Right ventricle myocardium inferior (tissue), 1 donor: ENCODE data around the gene PRDM5. TPM values are rescaled to one million over a fixed set of nuclear protein-coding genes. Genes with fewer than 3 reads are reported as not detected.
A peak's percentile ranks its signal among the peaks of the same experiment; 100 is the strongest.

Experiments used
- ATAC-seq: fragments of 200-7000 bp; cut with Tn5 transposase; one replicate; pipeline ENCODE4 v1.9.1; 2020; ENCODE audit warnings: mild to moderate bottlenecking, moderate library complexity
- DNase-seq: peaks from one replicate; pipeline ENCODE4 v3.0.0; 2021; ENCODE audit errors: missing footprints
- intact Hi-C: fragments of 100-400 bp; cut with DNase I; formaldehyde crosslinking; loops from one replicate; pipeline ENCODE4 v1.11.0; 2022
- total RNA-seq: library from RNA; stranded (reverse); fragmentation: NEBNext Ultra II Directional; extraction: Animal tissue kit (Norgen Biotek cat#: 25700); gene quantifications from one replicate; pipeline ENCODE4 v1.2.1, GENCODE V29; 2021
- donor health status: DM: no; HTN: yes; CAD: no; lungs with severe emphysema.

PRDM5 gene
- total RNA-seq, 1 donor from 2014 or later = 7.4 TPM

DNA sequence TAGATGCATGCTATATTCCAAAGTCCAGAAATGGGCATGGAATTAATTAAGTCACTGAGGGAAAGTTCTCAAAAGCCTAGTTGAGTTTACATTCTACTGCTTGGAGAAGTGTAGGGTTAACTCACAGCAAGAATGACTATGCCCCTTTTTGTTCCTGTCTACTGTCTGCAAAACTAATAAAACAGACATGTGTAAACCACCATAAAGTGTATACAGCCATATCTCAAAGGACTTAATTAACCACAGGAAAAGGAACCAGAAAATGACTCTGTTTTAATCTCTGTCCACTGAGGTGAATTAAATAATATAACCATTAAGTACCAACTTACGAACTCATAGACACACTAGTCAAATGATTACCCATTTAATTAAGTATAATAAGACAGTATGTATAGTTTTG, 84.9 kb downstream of the PRDM5 start:
- ATAC-seq (no peak), DNase-seq (no peak)
- intact Hi-C loops = loop anchor here (10.0 kb wide), 1 partner anchor 123 kb away; no protein-coding TSS in a partner anchor

DNA sequence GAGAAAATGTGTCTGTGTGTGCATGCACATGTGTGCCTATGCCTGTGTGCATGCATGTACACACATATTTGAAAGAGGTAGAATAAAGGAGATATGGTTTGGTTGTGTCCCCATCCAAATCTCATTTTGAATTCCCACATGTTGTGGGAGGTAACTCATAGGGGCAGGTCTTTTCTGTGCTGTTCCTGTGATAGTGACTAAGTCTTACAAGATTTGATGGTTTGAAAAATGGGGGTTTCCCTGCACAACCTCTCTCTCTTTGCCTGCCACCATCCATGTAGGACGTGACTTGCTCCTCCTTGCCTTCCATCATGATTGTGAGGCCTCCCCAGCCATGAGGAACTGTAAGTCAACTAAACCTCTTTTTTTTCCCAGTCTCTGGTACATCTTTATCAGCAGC, 87.2 kb downstream of the PRDM5 start:
- no peak for ATAC-seq

DNA sequence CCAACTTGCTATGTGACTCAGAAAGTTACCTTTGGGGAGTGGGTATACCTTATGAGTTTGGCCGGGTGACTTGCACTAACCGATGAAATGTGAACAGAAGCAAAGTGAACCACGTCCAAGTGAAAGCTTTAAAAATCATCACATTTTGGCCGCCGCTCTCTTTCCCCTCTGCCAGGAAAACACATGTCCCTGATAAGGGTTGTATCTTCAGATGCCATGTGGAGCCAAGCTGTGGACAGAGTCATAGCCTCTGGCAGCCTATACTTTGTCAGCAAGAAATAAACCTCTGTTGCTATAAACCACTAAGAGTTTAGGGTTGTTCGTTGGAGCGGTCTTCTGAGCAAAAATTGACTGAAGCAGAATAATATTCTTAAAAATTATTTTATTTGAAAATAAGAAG, 92.3 kb downstream of the PRDM5 start:
- intact Hi-C loops = loop anchor here (10.0 kb wide), 1 partner anchor 115 kb away; no protein-coding TSS in a partner anchor
- ATAC-seq = peak; percentile 94
- peak; percentile 60 for DNase-seq

More for the DNA sequence above, 87.2 kb downstream of the PRDM5 start:
- intact Hi-C loops = loop anchor here (10.0 kb wide), 1 partner anchor 121 kb away; no protein-coding TSS in a partner anchor
- no peak for DNase-seq

DNA sequence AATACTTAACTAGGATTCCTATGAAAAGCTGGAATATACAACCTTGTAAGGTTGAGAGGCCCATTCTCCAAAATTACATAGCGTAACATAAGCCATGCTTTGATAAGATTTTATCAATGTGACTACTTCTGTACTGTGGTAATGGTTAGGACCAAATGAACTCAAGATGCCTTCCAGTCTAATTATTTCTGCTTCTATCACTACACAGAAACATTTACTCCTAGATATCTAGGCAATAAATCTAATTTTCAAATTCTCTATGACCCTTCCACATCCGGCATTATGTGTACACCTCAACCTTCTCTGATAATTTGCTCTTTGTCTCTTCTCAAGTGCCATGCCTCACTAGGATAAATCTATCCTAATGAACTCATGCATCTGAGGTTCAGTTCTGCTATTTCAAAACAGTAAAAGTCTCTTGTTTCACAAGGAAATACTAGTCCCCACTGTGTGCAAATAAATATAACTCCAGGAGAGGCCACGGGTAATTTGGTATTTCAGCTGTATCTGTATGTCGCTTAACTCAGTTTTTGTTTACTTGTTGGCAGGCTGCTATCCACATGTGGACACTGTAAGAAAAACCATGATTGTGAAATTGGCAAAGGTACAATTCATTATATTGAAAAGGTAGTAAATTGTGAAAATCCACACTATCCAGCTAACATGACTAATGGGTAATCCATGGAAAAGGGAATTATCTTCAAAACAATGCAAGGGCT, 93.3 kb downstream of the PRDM5 start:
- DNase-seq (no peak), ATAC-seq (no peak)
- intact Hi-C loops = no loop called here

DNA sequence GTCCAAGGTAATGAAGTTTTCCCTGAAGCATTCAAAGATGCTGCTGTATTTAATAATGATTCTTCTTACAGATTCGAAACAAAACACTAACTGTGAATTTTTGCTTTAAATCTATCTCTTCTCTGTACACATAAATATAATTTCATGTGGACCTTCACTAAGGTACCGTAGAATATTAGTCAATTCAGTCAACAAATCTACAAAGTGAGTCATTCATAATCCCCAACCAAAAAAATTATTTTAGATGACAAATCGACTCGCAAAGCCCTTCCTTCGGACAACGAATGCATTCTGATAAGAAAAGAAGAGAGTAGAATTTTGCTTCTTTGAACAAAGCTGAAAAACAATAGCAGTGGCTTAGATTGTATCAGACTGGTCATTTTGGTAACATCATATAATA, 95.7 kb downstream of the PRDM5 start:
- no peak for DNase-seq
- ATAC-seq = no peak
- intact Hi-C loops = no loop called here

DNA sequence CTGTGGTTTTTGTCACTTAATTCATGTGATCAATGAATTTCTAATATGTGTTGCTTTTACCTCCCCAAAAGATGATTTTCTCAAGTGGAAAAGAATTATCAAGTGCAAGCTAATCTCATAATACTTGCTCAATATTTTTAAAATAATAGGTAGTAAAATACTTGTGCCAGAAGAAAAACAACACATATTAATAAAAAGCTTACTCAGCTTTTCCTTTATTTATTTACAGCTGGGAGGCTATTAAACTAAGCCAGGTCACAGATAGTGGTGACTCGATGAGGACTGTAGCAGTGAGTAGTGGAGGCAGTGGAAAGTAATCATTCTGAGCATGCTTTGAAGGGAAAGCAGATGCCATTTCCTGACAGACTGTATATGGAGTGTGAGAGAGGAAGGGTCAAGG, 96.1 kb downstream of the PRDM5 start:
- ATAC-seq (no peak), DNase-seq (no peak)
- intact Hi-C loops = no loop called here

DNA sequence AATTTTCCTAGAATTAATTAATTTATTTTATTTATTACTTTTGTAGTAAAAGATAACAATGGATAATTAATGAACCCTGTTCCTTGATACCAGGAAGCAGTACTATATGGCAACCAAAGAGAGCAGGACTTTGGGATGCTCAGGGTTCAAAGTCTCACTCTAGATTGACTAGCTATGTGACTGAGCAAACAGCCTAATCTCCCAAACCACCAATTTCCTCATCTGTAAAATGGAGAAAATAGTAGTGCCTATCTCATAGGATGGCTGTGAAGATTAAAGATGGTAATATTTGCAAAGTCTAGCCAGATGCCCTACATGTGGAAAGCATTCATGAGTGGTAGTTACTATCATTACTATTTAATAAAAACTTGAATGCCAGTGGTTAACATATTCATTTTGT, 97.6 kb downstream of the PRDM5 start:
- DNase-seq = no peak
- intact Hi-C loops = no loop called here
- no peak for ATAC-seq

DNA sequence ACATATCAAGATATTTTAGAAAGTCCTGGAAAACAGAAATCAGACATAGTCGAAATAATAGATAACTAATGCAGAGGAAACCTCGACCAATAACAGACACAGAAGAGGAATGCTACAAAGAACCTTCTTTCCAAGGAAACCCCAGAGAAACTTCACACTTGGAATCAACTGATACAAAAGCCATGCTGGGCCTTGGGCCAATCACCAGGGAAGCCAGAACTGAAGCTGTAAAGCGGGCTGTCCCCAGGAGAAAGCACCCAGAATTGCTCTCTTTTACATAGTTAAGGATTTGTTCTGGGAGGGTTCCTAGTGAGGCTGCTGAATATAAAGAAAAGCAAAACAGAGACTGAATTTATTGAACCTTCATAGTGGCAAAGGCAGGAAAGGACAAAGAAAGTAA, 100.5 kb downstream of the PRDM5 start:
- DNase-seq (no peak), ATAC-seq (no peak)
- intact Hi-C loops = no loop called here

DNA sequence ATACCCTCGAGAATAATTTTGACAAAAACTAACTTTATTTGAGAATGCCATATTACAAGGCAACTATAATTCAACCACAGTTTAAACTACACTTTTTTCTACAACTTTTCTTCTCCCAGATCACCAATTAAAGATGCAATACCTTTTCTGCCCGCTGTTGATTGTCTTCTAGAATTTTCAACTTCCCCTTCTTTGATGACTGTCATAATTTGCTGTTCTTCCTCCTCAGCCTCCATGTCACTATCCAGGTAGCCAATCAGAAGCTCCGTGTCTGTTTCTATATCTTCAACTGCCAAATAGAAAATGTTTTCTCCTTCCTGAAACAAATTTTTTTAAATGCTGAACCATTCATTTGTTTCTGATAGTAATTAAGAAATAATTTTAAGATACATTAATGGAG, 101.5 kb downstream of the PRDM5 start:
- ATAC-seq (no peak), DNase-seq (no peak)
- intact Hi-C loops = no loop called here

DNA sequence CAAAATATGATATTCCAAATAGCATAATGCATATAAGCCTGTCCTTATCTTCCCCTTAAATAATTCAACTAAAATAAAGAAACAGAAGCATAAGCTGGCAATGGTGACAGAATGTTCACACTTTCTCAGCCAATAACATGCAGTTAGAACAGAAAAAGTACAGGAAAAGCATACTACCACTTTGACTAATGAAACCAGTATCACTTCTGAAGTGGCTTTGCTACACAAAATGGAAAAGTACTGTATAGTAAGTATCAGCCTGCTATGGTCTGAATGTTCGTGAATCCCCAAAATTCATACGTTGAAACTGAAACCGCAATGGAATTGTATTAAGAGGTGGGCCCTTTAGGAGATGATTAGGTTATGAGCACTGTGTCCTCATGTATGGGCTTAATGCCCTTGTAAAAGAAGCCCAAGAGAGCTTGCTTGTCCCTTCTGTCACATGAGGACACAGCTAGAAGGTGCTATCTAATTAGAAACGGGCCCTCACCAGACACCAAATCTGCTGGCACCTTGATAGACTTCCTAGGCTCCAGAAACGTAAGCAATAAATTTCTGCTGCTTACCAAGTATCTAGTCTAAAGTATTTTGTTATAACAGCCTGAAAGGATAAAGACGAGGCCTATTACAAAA, 102.6 kb downstream of the PRDM5 start:
- intact Hi-C loops = no loop called here
- no peak for ATAC-seq

DNA sequence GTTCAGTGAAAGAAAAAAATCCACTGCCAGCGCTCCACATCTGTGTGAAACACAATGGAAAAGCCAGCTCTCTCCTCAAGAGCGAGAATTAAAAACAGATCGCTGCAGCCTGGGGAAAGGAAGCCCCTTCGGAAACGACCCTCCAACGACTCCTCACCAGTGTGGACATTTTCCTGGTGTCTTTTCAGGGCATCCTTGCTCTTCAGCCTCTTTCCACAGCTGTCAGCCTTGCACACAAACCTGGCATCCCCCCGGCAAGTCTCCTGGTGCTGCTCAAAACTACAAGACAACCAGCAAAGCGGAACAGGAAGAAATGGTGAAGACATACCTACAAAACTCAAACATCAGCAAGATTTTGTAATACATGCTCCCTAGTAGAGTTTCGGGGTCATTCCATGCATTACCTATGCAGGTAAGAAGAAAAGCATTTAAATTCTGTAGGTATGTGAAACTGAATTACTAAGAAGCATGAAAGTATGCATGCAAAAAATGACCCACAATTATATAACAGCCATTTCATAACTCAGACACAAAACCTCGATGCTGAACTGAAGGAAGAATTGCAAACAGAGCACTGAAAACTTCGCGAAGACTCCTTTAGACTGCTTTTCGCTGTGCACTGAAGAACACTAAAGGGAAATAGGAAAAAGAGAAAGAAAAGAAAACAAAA, 106.1 kb downstream of the PRDM5 start:
- ATAC-seq = no peak
- peak; percentile 53 for DNase-seq
- intact Hi-C loops = no loop called here

More for the DNA sequence above, 102.6 kb downstream of the PRDM5 start:
- no peak for DNase-seq

DNA sequence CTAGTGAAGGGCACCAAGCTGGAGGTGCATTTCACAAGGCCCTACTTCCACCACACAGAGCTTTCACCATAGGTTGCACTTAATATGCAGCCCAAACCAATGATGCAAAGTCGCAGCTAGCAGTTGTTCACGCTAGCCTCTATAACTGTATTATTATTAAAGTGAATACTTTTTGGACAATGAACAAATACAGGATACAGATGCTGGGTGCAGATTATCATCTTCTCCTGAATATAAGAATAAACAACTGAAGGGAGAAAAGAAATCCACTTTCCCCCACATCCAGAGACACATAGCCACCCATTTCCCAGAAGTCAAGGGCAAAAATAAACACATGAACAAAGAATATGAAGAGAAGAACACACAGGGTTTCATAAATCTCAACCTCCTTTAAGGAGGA, 107.2 kb downstream of the PRDM5 start:
- ATAC-seq = no peak
- intact Hi-C loops = no loop called here

DNA sequence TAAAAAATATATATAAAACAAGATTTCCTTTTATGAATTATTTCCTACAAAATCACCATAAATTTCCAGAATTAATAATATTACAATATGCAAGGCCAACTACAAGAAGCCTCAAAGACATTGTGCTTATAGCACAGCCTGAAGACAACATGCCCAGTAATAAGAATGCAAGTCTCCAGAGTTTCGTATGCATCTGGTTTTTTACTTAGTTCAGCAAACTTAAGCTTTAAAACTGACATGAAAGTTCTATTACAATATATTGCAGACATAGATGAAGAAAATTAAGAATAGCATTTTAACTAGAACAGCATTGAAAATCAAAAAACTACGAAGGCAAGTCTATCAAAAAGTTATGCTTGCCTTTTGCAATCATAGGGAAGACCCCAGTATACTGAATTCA, 107.6 kb downstream of the PRDM5 start:
- no peak for ATAC-seq
- intact Hi-C loops = no loop called here
- no peak for DNase-seq

More for the DNA sequence above, 107.2 kb downstream of the PRDM5 start:
- DNase-seq = no peak

DNA sequence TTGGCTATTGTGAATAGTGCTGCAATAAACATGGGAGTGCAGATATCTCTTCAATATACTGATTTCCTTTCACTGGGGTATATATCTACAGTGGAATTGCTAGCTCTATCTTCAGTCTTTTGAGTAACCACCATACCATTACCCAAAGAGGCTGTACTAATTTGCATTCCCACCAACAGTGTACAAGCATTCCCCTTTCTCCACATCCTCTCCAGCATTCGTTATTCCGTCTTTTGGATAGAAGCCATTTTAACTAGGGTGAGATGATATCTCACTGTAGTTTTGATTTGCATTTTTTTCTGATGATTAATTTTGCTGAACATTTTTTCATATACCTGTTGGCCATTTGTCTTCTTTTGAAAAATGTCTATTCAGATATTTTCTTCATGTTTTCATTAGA, 110.3 kb downstream of the PRDM5 start:
- ATAC-seq (no peak), DNase-seq (no peak)
- intact Hi-C loops = no loop called here

DNA sequence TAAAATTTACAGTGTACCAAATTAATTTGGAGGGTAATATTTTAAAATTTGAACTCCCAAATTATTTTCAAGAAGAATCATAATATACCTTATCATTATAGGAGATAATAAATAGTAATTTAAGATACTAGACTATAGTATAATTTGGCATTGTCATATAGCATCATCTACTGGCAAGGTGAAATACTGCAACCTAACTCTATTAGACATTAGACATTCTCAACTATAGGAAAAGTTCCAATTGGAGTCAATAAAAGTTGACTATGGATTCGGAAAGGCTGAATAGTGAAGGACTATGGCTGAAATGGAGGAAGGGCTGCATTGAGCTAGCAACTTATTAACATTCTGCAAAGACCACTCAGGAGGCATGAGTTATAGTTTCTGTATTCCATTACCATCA, 113.0 kb downstream of the PRDM5 start:
- ATAC-seq (no peak), DNase-seq (no peak)
- intact Hi-C loops = no loop called here

DNA sequence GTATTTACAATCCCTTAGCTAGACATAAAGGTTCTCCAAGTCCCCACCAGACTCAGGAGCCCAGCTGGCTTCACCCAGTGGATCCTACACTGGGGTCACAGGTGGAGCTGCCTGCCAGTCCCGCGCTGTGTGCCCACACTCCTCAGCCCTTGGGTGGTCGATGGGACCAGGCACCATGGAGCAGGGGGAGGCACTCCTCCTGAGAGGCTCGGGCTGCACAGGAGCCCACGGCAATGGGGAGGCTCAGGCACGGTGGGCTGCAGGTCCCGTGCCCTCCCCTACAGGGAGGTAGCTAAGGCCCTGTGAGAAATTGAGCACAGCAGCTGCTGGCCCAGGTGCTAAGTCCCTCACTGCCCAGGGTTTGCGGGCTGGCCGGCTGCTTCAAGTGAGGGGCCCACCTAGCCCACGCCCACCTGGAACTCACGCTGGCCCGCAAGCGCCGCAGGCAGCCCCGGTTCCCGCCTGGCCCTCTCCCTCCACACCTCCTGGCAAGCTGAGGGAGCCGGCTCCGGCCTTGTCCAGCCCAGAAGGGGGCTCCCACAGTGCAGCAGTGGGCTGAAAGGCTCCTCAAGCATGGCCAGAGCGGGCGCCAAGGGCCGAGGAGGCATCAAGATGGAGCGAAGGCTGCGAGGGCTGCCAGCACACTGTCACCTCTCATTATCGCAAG, 113.9 kb downstream of the PRDM5 start:
- intact Hi-C loops = no loop called here
- no peak for ATAC-seq
- peak; percentile 57 for DNase-seq

DNA sequence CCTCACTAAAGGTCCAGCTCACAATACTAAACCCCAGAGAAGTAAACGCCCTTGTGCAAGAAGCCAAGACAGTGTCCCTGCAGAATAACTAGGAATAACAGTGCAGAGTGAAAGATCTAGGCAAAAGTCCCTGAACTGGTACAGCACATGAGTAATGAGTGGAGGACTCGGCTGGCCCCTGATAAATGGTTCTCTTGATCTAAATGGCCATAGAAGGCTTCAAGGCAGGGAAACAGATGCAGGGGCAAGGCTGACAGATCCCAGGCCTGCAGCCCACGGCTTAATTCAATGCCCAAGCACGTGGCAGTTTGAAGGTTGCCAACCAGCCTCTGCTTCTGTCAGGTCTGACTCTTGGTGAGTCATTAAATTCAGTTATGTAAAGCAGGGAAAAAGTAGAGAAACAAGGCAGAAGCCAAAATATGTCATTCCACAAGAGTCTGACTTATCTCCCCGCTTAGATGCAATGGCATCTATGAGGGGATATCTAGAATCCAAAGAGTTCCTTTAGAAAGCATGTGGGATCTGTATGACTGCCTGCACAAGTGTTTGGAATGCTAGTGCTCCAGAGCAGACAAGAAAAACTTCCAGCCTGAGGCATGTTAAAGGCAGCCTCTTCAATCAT, 121.3 kb downstream of the PRDM5 start:
- intact Hi-C loops = no loop called here
- DNase-seq = peak; percentile 65
- ATAC-seq = peak; percentile 89

DNA sequence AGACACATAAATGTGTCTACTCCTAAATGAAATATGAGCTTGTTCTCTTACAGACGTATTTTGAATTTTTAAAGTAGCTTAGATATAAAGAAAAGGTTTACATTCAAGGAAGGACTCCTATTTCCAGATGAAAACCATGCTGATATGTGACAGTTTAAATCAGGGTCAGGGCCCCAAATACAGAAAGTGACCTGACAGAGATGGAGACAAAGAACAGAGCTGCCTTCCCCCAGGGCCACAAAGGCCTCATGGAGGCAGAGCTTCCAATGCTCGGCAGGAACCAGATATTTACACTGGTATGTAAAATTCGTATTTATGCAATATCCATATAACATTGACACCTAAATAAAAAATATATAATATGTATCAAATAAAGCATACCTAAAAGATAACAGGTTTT, 124.0 kb downstream of the PRDM5 start:
- DNase-seq (no peak), ATAC-seq (no peak)
- intact Hi-C loops = no loop called here

DNA sequence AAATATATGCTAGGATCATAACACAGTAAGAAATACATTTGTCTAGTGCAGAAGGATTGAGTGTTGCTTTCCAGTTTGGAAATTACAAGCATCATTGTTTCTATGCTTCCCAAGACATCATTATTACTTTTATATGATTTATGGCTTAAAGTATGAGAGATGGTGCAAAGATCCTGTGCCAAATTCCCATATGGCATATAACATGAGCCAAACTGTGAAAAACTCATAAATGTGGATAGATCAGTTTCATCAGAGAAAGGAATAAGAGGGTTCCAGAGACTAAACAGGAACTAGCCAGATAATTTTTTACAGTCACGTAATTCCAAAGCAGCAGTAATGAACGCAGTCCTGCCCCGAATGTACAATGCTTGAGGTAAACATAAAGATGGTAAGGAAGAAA, 126.3 kb downstream of the PRDM5 start:
- ATAC-seq (no peak), DNase-seq (no peak)
- intact Hi-C loops = no loop called here
